A673 (cell line): ENCODE results near the gene VWF.
"Not testable (repeated sequence)": the region's sequence is repeated elsewhere in the genome, so short reads cannot be mapped to it uniquely, and the experiment has no call there.

ENCODE experiments used
- CTCF ChIP-seq: fragments of 300-800, 200-600 bp; sonication (generic); conservative IDR thresholded peaks from 2 replicates; pipeline ENCODE4 v1.5.1; 2017; ENCODE audit warnings: low read depth, mild to moderate bottlenecking, antibody characterized with exemption, low read length, moderate library complexity, mixed read lengths
- EZH2 ChIP-seq: fragments of 200-600 bp; sonication (generic); IDR thresholded peaks from 2 replicates; pipeline ENCODE4 v1.6.1; 2017; ENCODE audit warnings: borderline replicate concordance, low read depth, mild to moderate bottlenecking, mixed read lengths, antibody characterized with exemption, low read length; ENCODE audit not compliant: poor library complexity, severe bottlenecking

- not testable (repeated sequence) for TF ChIP-seq CTCF, EZH2
Measured at GRCh38 chr12:6020511-6020910, 104.0 kb downstream of the VWF start.
